Suppressor macrophage treated with lipopolysaccharide for 1 hour (primary cell): ENCODE results near the gene IBTK.
"Not testable (repeated sequence)": the region's sequence is repeated elsewhere in the genome, so short reads cannot be mapped to it uniquely, and the experiment has no call there.

ENCODE experiments used
- DNase-seq, 3 donors: peaks; one replicate each; pipeline ENCODE4 v3.0.0-alpha.2; 2020 to 2022

The IBTK gene

DNA sequence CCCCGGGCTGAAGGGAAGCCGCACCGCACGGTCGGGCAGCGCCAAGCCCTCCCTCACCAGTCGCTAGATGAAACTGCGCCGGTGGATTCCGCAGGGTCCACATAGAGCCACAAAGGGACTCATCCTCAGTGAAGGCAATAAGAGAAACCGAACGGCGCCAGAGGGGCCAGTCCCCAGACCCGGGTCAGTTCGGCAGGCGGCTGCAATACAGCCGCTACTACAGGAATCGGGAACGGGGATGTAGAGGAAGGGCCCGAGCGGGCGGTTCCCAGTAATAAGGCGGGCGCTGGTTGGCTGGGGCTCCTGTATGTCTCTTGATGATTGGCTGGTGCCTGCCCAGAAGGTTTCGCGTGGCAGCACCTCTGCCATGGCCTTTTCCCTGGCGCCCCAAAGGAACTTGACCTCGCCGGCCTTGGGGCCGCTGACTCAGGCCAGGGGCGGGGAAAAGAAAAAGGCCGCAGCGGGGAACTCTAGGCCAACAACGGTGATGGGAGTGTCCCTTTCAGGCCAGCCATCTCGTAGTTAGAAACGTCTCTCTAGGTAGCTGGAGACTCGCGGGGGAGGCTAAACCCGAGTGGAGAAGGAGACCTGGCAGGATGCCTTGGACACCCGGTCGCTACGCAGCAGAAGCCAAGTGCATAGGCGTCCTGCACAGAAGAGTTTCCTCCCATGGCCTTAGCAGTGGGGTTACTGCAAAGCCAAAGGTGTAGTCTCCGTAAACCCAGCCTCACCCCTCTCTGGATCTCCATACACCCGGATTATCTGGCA, at the start of gene IBTK:
Gene IBTK (minus strand): TSS at position 240 of the 768 bp plus-strand sequence. CDS start 7,258 bp downstream, outside the sequence.
- DNase-seq = peak; percentile 97 to 98 (median 98)

DNA sequence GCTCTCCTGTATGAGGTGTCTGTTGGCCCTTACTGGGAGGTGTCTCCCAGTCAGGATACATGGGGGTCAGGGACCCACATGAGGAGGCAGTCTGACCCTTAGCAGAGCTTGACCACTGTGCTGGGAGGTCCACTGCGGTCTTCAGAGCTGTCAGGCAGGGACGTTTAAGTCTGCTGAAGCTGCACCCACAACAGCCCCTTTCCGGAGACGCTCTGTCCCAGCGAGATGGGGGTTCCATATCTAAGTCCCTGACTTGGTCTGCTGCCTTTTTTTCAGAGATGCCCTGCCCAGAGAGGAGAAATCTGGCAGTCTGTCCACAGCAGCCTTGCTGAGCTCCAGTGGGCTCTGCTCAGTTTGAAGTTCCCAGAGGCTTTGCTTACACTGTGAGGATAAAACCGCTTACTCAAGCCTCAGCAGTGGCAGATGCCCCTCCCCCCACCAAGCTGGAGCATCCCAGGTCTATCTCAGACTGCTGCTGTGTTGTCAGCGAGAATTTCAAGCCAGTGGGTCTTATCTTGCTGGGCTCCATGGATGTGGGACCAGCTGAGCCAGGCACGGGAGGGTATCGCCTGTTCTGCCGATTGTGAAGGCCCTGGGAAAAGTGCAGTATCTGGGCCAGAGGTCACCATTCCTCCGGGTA, 36.3 kb upstream of the IBTK start:
- DNase-seq = no peak

GRCh38 chr6:82281550-82281949, 34.0 kb upstream of the IBTK start:
- not testable (repeated sequence) for DNase-seq

- DNase-seq = no peak
Observed at GRCh38 chr6:82277686-82278085, 30.1 kb upstream of the IBTK start.

DNA sequence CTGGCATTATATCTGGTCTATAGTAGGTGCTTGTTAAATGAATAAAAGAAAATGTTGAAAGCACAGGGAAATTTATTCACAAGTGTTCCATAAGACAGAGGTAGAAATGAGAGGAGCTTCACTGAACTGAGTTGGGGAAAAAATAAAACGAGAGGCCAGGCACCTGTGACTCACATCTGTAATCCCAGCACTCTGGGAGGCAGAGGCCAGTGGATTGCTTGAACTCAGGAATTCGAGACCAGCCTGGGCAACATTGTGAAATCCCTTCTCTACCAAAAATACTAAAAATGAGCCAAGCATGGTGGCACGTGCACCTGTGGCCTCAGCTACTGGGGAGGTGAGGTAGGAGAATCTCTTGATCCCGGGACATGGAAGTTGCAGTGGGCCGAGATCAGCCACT, 28.1 kb upstream of the IBTK start:
- DNase-seq = no peak

GRCh38 chr6:82273295-82273694, 25.8 kb upstream of the IBTK start:
- no peak for DNase-seq

- peak; percentile 22 to 65 (median 54) for DNase-seq
Observed at GRCh38 chr6:82270881-82271635, 23.5 kb upstream of the IBTK start.

DNA sequence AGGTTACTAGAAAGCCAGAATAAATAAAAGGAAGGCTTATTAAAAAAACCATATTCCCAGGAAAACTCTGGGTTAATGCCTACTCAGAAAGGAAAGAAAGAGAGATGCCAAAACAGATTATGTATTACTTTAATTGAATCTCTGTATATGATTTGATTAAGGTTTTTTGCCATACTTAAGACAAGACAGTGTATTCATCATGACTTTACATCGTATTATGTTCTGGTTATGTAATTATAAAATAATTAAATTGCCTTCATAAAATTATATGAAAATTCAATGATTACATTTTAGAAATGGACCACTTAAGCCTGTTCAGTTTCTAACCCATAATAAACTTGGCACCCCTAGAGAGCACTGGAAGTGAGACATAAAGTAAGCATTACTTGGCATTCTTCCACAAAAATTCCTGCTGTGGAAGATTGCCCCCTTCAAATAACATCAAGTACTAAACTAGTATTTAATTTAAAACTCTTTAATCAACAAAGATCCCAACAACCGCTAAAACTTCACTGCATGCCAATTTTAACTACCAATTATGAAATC, 20.8 kb upstream of the IBTK start:
- DNase-seq = no peak

DNA sequence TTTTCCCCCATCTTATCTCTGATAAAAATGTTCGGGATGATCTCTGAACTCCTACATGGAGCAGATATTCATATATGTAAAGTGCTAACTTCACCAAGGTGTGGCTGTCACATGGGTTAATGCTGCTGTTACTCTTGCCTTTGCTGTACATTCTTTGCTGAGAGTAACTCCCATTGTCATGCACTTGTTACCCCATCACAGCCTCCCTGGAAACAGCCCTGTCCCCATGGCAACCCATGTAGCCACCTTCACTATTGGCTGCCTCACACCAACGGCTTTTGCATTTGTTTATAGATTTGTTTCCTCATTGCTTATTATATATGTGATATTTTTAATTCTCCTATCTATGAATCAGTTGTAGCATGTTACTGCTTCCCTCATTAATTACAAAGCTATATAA, 17.3 kb upstream of the IBTK start:
- DNase-seq = no peak

GRCh38 chr6:82264321-82264720, 16.8 kb upstream of the IBTK start:
- no peak for DNase-seq

GRCh38 chr6:82263916-82264315, 16.4 kb upstream of the IBTK start:
- DNase-seq = no peak

GRCh38 chr6:82260997-82261732, 13.6 kb upstream of the IBTK start:
- DNase-seq = peak; percentile 9 to 59 (median 37)

- DNase-seq = peak; percentile 36 to 44 (median 40)
Observed at GRCh38 chr6:82259389-82259788, 11.8 kb upstream of the IBTK start.

GRCh38 chr6:82257088-82257774, 9.7 kb upstream of the IBTK start:
- no peak for DNase-seq

GRCh38 chr6:82254722-82255121, 7.2 kb upstream of the IBTK start:
- DNase-seq = not testable (repeated sequence)

GRCh38 chr6:82251942-82252341, 4.4 kb upstream of the IBTK start:
- peak; percentile 54 to 76 (median 73) for DNase-seq

DNA sequence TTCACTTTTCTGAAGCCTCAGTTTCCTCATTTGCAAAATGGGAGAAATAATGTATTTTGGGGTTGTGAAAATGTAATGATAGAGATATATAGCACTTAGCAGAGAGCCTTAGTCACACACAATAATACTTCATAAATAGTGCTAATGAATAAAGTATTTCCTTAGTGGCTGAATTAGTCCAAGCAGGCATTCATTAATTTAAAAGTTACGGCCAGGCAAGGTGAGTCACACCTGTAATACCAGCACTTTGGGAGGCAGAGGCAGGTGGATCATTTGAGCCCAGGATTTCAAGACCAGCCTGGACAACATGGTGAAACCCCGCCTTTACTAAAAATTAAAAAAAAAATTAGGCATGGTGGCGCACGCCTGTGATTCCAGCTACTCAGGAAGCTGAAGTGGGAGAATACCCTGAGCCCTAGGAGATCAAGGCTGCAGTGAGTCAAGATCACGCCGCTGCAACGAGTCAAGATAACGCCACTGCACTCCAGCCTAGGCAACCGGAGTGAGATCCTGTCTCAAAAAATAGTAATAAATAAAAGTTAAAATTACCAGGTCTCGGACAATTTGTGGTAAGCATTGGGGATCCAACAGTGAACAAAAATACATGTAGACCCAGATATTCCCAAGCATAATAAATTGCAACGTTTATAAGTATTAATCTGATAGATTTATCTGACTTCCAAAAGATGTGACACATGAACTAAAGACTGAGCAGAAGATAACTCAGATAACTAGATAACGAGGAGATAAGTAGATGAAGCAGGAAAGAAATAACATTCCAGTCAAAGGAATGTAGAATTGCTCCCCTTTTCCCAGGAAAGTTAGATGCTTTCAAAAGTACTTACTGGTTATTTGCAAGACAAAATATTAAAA, 2.1 kb upstream of the IBTK start:
- no peak for DNase-seq

DNA sequence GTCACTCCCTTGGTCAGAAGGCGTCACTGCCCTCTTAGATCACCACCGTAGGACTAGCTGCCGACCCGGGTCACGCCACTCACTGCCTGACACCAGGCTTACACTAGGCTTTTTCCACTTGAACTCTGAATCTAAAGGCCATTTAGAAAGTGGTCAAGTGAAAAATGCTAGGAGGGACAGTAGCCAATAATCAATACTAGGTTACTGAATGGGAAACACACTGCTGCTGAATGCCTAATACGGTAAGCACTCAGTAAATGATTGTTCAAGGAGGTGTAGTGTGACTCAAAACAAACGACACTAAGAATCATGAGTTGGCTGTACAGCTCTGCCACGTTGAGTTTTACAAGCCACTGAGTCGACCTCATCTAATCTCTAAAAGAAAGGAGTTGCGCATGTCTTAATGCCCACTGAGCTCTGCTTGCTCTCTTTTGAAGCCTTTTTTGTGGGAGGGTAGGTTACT, 760 bp upstream of the IBTK start:
- peak; percentile 54 to 65 (median 55) for DNase-seq

- DNase-seq = peak; percentile 73 to 82 (median 75)
Observed at GRCh38 chr6:82246802-82247504, 591 bp downstream of the IBTK start.

DNA sequence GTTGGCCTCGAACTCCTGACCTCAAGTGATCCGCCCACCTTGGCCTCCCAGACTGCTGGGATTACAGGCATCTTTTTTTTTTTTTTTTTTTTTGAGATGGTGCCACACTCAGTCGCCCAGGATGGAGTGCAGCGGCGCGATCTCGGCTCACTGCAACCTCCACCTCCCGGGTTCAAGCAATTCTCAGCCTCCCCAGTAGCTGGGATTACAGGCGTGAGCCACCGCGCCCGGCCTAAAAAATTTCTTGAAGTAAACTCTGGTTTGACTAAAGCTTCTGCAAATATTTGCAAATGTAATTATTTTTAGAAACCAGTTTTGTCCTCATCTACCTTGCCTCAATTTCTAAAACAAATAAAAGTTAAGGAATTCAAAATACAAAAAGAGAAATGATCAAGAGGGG, 1.2 kb downstream of the IBTK start:
- no peak for DNase-seq
